GM19468 (cell line): ENCODE data around the gene NNMT.

Source experiments
- ATAC-seq: cut with Tn5 transposase; IDR thresholded peaks from one replicate; pipeline ENCODE4 v1.9.1; 2021; ENCODE audit warnings: mild to moderate bottlenecking, moderate library complexity, moderate number of reproducible peaks; ENCODE audit not compliant: unreplicated experiment; ENCODE audit errors: extremely low read depth

NNMT gene

GRCh38 chr11:114295676-114296604, at the start of gene NNMT:
Gene NNMT, plus strand, starts transcription at chr11:114296399. Its CDS starts 158 bp downstream, at chr11:114296557.
- ATAC-seq, result no peak

GRCh38 chr11:114247070-114247789, 49.0 kb upstream of the NNMT start:
- ATAC-seq, result no peak

GRCh38 chr11:114250180-114250579, 46.0 kb upstream of the NNMT start:
- ATAC-seq, result no peak

GRCh38 chr11:114250993-114251814, 45.0 kb upstream of the NNMT start:
- ATAC-seq, result no peak

- ATAC-seq, result no peak
Observed at GRCh38 chr11:114251815-114252337, 44.3 kb upstream of the NNMT start.

DNA sequence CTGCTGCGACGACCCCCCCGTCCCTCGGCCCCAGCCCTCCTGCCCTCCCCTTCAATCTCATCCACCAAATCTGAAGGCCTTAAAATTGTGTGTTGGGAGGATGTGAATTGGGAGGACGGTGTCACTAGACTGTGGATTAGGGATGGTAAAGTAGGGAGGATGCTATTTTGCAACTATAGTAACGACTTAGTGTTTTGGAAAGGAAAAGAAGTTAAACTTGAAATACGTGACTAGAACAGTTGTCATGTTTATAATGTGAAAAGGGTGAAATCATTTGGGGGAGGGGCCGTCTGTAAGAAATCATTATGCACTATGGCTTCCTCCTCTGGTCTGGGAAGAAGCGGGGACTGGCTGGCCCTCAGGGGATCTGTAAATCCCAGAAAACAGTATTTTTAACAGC, 43.4 kb upstream of the NNMT start:
- ATAC-seq, result no peak

DNA sequence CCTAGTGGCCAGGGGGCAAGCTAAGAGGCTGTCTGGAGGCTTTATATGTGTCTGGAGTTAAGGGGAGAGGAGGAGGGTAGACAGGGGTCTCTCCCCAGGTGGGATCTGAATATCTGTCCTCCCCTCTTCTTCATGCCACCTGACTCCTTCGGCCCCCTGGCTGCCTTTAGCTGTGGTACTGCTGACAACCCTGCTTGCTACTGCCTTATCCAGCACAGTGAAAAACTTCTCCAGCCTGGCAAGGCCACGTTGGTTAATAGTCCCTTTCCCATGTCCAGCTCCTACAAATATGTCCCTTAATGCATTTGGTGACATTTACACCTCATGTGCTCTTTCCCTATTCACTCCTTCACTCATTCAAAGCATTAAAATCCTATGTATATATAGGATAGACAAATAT, 42.4 kb upstream of the NNMT start:
- no peak for ATAC-seq

DNA sequence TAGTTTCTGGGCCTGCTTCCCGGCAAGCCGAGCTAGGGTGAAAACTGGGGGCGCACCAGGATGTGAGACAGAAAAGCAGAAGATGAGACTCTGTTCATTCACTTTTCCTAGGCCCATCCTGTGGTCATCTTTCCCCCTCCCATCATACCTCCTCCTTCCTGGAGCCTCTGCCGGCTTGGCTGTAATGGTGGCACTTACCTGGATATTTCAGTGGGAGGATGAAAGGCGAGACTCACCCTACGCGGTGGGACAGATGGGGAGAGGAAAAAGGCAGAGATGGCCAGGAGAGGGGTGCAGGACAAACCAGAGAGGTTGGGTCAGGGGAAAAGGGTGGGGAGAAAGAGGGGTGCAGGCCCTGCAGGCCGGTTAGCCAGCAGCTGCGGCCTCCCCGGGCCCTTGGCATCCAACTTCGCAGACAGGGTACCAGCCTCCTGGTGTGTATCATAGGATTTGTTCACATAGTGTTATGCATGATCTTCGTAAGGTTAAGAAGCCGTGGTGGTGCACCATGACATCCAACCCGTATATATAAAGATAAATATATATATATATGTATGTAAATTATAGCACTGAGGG, 41.5 kb upstream of the NNMT start:
- ATAC-seq, result no peak

GRCh38 chr11:114255289-114255688, 40.9 kb upstream of the NNMT start:
- ATAC-seq, result no peak

DNA sequence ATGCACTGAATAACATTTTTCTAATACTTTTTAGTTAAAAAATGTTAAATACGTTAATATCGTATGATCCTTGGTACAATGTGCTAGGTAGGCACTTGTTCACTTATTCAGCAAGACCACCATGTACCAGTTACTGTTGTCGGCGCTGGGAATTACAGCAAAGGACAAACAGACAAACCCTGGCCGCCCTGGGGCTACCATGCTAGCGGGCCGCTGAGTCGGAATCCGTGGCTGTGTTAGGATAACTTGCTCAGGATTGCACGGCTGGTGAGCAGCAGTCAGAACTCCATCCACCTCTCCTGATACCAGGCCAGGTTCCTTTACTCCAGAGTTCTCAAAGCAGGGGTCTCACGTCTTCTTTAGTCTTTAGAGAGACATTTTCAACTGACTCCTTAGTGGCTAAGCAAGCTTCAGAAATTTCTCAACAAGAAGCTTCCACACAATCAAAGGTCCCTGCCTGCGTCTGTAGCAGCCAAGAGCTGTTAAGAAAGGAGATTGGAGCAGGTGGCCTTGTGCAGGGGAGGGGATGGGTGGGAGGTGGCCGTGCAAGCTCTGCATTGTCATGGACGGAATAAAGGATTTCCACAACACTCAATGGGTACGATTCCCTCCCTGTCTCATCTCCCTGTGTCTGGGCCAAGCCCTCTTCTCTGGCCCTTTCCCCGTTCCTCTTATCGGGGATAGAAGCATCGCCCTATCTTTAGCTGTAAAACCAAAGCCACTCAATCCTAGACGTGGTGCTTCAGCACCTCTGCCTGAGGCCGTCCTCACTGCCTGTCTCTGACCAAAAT, 39.8 kb upstream of the NNMT start:
- ATAC-seq, result no peak

- no peak for ATAC-seq
Observed at GRCh38 chr11:114256967-114257286, 39.3 kb upstream of the NNMT start.

- no peak for ATAC-seq
Observed at GRCh38 chr11:114257621-114258558, 38.3 kb upstream of the NNMT start.

DNA sequence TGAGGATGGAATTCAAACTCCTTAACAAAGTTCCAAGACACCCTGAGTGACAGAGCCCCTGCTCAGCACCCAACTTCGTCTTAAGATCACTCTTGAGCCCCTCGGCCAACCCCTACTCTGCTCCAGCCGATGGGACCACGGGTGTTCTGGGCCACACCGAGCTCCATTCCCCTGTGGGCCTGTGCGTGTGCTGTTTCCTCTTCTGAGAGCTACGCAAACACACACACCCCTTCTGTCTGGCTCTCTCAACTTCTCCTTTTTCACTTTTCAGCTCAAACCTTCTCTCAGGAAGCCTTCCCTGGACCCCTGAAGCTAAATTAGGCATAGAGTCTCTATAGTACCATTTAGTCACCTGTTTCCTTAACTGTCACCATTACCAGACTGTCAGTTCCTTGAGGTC, 37.5 kb upstream of the NNMT start:
- ATAC-seq, result no peak

DNA sequence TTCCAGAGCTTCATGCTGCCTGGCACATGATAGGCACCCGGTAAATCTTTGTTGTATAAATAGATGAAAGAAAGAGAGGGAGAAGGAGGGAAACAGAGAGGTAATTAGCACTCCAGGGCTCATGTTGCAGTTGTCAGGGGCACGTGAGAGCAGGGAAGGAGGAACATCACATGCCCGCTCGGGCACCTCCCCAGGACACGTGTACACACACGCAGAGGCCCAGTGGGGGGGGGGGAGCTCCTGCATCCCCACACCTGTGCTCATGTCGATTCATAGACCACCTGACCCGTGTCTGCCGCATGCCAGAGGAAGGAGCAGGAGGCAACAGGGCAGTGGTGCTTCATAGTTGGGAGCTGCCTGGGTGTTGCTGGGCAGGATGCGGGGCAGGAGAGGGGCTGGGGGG, 37.1 kb upstream of the NNMT start:
- no peak for ATAC-seq

- ATAC-seq, result no peak
Observed at GRCh38 chr11:114259551-114259983, 36.6 kb upstream of the NNMT start.

DNA sequence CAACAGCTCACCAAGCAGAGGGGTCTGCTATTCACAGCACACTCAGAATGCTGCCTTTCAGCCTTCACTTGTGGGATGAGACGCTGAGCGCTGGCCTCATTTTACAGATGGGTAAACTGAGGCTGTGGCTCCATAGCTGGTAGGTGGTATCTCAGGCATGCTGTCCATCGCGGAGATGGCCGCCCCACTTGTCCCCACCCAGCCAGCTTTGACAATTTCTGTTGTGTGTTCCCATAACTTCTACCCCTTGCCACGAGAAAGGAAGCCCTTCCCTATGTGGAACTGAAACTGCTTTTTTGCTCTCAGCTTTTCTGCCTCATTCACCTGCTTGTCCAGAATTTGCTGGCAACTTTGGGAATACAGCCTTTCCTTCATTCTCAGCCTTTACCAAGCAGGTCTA, 36.1 kb upstream of the NNMT start:
- no peak for ATAC-seq

GRCh38 chr11:114260483-114260882, 35.7 kb upstream of the NNMT start:
- ATAC-seq, result no peak

- ATAC-seq, result no peak
Observed at GRCh38 chr11:114261791-114262190, 34.4 kb upstream of the NNMT start.
